Stimulated activated CD4-positive, alpha-beta T cell treated with anti-CD3 and anti-CD28 coated beads, Interleukin-4, amount 100 ng/mL, for 24 hours (primary cell): ENCODE measurements around the gene MAPT.
"Not testable (repeated sequence)": the region's sequence is repeated elsewhere in the genome, so short reads cannot be mapped to it uniquely, and the experiment has no call there.

Experiments used
- DNase-seq: peaks from one replicate; pipeline ENCODE4 v3.0.0-alpha.2; 2020

MAPT gene

GRCh38 chr17:45902892-45903346, 8.6 kb downstream of the MAPT start:
- DNase-seq: no peak

- DNase-seq: no peak
These were observed 10.5 kb downstream of the MAPT start for GRCh38 chr17:45904866-45905265.

- DNase-seq: no peak
These were observed 11.5 kb downstream of the MAPT start for GRCh38 chr17:45905814-45906213.

- DNase-seq: no peak
These were observed 11.9 kb downstream of the MAPT start for GRCh38 chr17:45906237-45906636.

- DNase-seq: peak; percentile 44
These were observed 12.7 kb downstream of the MAPT start for GRCh38 chr17:45906927-45907622.

- no peak for DNase-seq
These were observed 13.5 kb downstream of the MAPT start for GRCh38 chr17:45907750-45908395.

GRCh38 chr17:45908460-45908859, 14.1 kb downstream of the MAPT start:
- DNase-seq: peak; percentile 25

- no peak for DNase-seq
These were observed 14.6 kb downstream of the MAPT start for GRCh38 chr17:45908935-45909334.

GRCh38 chr17:45910667-45911066, 16.3 kb downstream of the MAPT start:
- no peak for DNase-seq

GRCh38 chr17:45912319-45912718, 18.0 kb downstream of the MAPT start:
- DNase-seq: no peak

GRCh38 chr17:45913030-45913429, 18.7 kb downstream of the MAPT start:
- DNase-seq: not testable (repeated sequence)

GRCh38 chr17:45914047-45914717, 19.8 kb downstream of the MAPT start:
- DNase-seq: no peak

- no peak for DNase-seq
These were observed 20.9 kb downstream of the MAPT start for GRCh38 chr17:45915263-45915662.

GRCh38 chr17:45917081-45917480, 22.7 kb downstream of the MAPT start:
- no peak for DNase-seq

- DNase-seq: no peak
These were observed 23.9 kb downstream of the MAPT start for GRCh38 chr17:45918241-45918745.

- no peak for DNase-seq
These were observed 24.8 kb downstream of the MAPT start for GRCh38 chr17:45919136-45919535.

- DNase-seq: no peak
These were observed 25.7 kb downstream of the MAPT start for GRCh38 chr17:45920083-45920482.

GRCh38 chr17:45923511-45924268, 29.3 kb downstream of the MAPT start:
- no peak for DNase-seq

- DNase-seq: no peak
These were observed 30.0 kb downstream of the MAPT start for GRCh38 chr17:45924332-45924820.

- no peak for DNase-seq
These were observed 31.0 kb downstream of the MAPT start for GRCh38 chr17:45925311-45925710.

- no peak for DNase-seq
These were observed 32.9 kb downstream of the MAPT start for GRCh38 chr17:45927247-45927646.

- DNase-seq: no peak
These were observed 35.0 kb downstream of the MAPT start for GRCh38 chr17:45929344-45929743.

- DNase-seq: no peak
These were observed 36.1 kb downstream of the MAPT start for GRCh38 chr17:45930420-45930951.
